HL-60 (cell line): ENCODE measurements around the gene MCM3AP.

Source experiments
- DNase-seq, 2 experiments: peaks; one replicate each; pipeline ENCODE4 v3.0.0-alpha.2; 2010 to 2020; ENCODE audit warnings: low read depth in 1 of 2, low spot score in 1 of 2
- H3K27ac ChIP-seq: fragments of 250-450 bp; sonication (Bioruptor Pico); replicated peaks from 2 replicates; pipeline ENCODE4 v1.5.1; 2020; ENCODE audit warnings: mild to moderate bottlenecking, moderate library complexity
- H3K27me3 ChIP-seq: fragments of 250-450 bp; sonication (Bioruptor Pico); 2 replicates; pipeline ENCODE4 v1.5.1; 2021; ENCODE audit warnings: mild to moderate bottlenecking, moderate library complexity; ENCODE audit not compliant: insufficient read depth, poor library complexity, severe bottlenecking
- H3K4me3 ChIP-seq: replicated peaks from 2 replicates; pipeline ENCODE4 v1.5.1; 2011; ENCODE audit warnings: mild to moderate bottlenecking, control low read depth, low read length; ENCODE audit not compliant: insufficient read depth
- GABPA ChIP-seq: IDR thresholded peaks from 2 replicates; pipeline ENCODE4 v1.6.1; 2012; ENCODE audit warnings: low read depth
- POLR2AphosphoS5 ChIP-seq: IDR thresholded peaks from 2 replicates; pipeline ENCODE4 v1.6.1; 2012; ENCODE audit warnings: low read depth
- REST ChIP-seq: IDR thresholded peaks from 2 replicates; pipeline ENCODE4 v1.6.1; 2012; ENCODE audit warnings: low read depth; ENCODE audit not compliant: insufficient replicate concordance
- SPI1 ChIP-seq: IDR thresholded peaks from 2 replicates; pipeline ENCODE4 v1.6.1; 2012; ENCODE audit warnings: low read depth, mild to moderate bottlenecking, borderline replicate concordance
- TF ChIP-seq, protein P1 (sequence below): IDR thresholded peaks from one replicate; pipeline ENCODE4 v1.5.1; 2011; ENCODE audit warnings: low read length, control low read depth, inconsistent platforms; ENCODE audit not compliant: insufficient read depth

Gene MCM3AP

DNA sequence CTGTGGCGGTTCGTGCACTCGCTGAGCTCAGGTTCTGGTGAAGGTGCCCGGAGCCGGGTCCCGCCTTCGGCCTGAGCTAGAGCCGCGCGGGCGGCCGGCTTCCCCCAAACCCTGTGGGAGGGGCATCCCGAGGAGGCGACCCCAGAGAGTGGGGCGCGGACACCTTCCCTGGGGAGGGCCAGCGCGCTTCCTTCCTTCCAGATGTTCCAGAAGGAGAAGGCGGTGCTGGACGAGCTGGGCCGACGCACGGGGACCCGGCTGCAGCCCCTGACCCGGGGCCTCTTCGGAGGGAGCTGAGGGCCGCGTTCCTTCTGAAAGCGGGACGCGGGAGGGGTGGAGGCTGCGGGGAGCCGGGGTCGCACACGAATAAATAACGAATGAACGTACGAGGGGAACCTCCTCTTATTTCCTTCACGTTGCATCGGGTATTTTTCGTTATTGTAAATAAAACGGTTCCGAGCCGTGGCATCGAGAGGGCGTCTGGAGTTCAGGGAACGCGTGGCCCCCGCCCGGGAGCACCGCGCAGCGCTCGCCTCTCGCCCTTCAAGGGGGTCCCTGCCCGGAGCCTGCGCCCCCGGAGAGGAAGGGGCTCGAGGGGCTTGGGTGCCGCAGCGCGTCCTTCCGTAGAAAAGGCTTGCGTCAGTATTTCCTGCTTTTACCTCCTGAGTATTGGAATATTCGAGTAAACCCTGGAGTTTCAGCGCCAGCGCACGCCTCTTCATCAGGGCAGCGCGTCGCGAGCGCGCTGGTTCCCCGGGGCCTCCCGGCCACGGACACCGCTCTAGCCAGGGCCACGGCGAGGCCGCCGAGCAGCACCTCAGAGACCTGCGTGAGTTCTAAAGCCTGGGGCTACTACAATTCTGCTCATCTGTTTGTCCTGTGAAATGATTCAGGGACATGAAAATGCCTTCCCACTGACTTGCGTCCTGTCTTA is 12.2 kb upstream of the MCM3AP start:
- DNase-seq, result no peak
- TF ChIP-seq SPI1, result no peak
- TF ChIP-seq REST, result no peak
- TF ChIP-seq, protein P1, sequence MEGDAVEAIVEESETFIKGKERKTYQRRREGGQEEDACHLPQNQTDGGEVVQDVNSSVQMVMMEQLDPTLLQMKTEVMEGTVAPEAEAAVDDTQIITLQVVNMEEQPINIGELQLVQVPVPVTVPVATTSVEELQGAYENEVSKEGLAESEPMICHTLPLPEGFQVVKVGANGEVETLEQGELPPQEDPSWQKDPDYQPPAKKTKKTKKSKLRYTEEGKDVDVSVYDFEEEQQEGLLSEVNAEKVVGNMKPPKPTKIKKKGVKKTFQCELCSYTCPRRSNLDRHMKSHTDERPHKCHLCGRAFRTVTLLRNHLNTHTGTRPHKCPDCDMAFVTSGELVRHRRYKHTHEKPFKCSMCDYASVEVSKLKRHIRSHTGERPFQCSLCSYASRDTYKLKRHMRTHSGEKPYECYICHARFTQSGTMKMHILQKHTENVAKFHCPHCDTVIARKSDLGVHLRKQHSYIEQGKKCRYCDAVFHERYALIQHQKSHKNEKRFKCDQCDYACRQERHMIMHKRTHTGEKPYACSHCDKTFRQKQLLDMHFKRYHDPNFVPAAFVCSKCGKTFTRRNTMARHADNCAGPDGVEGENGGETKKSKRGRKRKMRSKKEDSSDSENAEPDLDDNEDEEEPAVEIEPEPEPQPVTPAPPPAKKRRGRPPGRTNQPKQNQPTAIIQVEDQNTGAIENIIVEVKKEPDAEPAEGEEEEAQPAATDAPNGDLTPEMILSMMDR, result no peak
- TF ChIP-seq POLR2AphosphoS5, result no peak
- TF ChIP-seq GABPA, result no peak

GRCh38 chr21:46295996-46296752 is 10.8 kb upstream of the MCM3AP start:
- no peak for TF ChIP-seq SPI1
- Histone ChIP-seq H3K4me3 (no peak overlapping the region), H3K27ac (peak overlapping the region; percentile 39), H3K27me3 (peaks cover 2% of the 10 kb centered on the region)
- peak in 1 of 2 experiments; percentile 77 for DNase-seq

More for the DNA sequence above, 12.2 kb upstream of the MCM3AP start:
- Histone ChIP-seq H3K27ac (no peak overlapping the region), H3K4me3 (no peak overlapping the region), H3K27me3 (peaks cover 2% of the 10 kb centered on the region)

DNA sequence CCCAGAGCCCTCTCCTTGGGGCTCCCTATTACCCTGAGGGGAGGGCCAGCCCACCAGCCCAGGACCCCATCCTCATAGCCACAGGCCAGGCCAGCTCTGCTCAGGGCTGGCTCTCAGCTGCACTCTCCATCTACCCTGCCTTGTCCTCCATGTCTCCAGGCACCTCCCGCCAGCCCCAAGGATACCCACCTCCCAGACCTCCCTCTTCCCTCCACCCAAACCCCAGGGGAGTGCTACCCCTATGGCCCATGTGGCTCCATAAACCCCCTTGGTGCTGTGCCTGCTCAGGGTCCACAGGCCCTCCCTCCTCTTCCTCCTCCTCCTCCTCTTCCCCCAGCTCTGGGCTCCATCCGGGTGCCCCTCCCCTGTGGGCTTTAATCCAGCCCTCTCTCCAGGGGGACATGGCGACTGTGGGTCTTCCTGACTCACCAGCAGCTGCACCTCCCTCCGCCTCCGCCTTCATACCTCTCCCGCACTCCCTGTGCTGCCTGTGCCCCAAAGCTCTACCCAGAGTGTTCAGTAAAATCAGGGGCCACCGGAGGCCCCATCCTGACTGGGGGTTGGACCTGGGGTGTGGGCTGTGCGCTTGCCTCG is 9.9 kb upstream of the MCM3AP start:
- DNase-seq, result no peak
- TF ChIP-seq, protein P1, result no peak
- TF ChIP-seq REST (no peak), POLR2AphosphoS5 (no peak), SPI1 (no peak), GABPA (no peak)
- no peak overlapping the region for H3K27ac ChIP-seq

More for the DNA sequence above, 9.9 kb upstream of the MCM3AP start:
- Histone ChIP-seq H3K27me3 (peaks cover 2% of the 10 kb centered on the region), H3K4me3 (no peak overlapping the region)
